ENCODE results near the gene FAM200B.

FAM200B gene

GRCh38 chr4:15738877-15739276 is 57.2 kb downstream of the FAM200B start:
- DNase-seq, result no peak

All from NCI-H446 (cell line).